ENCODE data around the gene MTRF1.

GRCh38 chr13:41231786-41232185, 31.6 kb downstream of the MTRF1 start:
- TF ChIP-seq POLR2AphosphoS5 (IDR thresholded peaks at IDR 0.05; ENCODE audit: borderline replicate concordance, low read depth, low read length): no peak
- no peak for TF ChIP-seq EZH2 (IDR thresholded peaks at IDR 0.05)
